Gastroesophageal sphincter (tissue), 3 donors: ENCODE measurements around the gene NCOA4.

Source experiments
- CTCF ChIP-seq, 4 experiments: fragments of 200-600 bp in 2 of 4; fragments of 450-650 bp in 2 of 4; sonication (generic) in 1 of 4; IDR thresholded peaks; one replicate each; pipeline ENCODE4 v1.5.1; 2017 to 2019; ENCODE audit warnings: antibody characterized with exemption in 4 of 4, mild to moderate bottlenecking in 2 of 4, moderate library complexity in 2 of 4
- POLR2A ChIP-seq, 2 donors: fragments of 450-650 bp; IDR thresholded peaks; one replicate each; pipeline ENCODE4 v1.6.1; 2017; ENCODE audit warnings: antibody characterized with exemption in 2 of 2, mild to moderate bottlenecking in 2 of 2, moderate library complexity in 1 of 2
- POLR2AphosphoS5 ChIP-seq: sonication (generic); formaldehyde crosslinking; IDR thresholded peaks from one replicate; pipeline ENCODE4 v1.6.1; 2017; ENCODE audit warnings: antibody characterized with exemption

GRCh38 chr10:46042527-46042926 is 12.1 kb upstream of the NCOA4 start:
- no peak for TF ChIP-seq CTCF (IDR thresholded peaks at IDR 0.05)
- TF ChIP-seq POLR2A (IDR thresholded peaks at IDR 0.05): no peak
- TF ChIP-seq POLR2AphosphoS5: no peak
